Measurements from ENCODE around the gene KCNK10. TPM values are rescaled to one million over a fixed set of nuclear protein-coding genes. Genes with fewer than 3 reads are reported as not detected.

The KCNK10 gene
- total RNA-seq, 1 donor from 2014 or later, result 0.09 TPM

GRCh38 chr14:88198446-88198845 is 124.6 kb downstream of the KCNK10 start:
- H3K9me3 ChIP-seq, result no peaks in the 10 kb centered on the region
- peaks cover 20% of the 10 kb centered on the region for H3K27me3 ChIP-seq
- intact Hi-C loops (cut with DNase I), result no loop called here
- H3K36me3 ChIP-seq, result no peaks in the 10 kb centered on the region
- no peak overlapping the region for H3K4me3 ChIP-seq
- H3K4me1 ChIP-seq, result no peaks in the 10 kb centered on the region
- ATAC-seq (no peak), DNase-seq (no peak)
- no peak overlapping the region for H3K27ac ChIP-seq
- TF ChIP-seq, protein P1, sequence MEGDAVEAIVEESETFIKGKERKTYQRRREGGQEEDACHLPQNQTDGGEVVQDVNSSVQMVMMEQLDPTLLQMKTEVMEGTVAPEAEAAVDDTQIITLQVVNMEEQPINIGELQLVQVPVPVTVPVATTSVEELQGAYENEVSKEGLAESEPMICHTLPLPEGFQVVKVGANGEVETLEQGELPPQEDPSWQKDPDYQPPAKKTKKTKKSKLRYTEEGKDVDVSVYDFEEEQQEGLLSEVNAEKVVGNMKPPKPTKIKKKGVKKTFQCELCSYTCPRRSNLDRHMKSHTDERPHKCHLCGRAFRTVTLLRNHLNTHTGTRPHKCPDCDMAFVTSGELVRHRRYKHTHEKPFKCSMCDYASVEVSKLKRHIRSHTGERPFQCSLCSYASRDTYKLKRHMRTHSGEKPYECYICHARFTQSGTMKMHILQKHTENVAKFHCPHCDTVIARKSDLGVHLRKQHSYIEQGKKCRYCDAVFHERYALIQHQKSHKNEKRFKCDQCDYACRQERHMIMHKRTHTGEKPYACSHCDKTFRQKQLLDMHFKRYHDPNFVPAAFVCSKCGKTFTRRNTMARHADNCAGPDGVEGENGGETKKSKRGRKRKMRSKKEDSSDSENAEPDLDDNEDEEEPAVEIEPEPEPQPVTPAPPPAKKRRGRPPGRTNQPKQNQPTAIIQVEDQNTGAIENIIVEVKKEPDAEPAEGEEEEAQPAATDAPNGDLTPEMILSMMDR (IDR thresholded peaks at IDR 0.05), result no peak

DNA sequence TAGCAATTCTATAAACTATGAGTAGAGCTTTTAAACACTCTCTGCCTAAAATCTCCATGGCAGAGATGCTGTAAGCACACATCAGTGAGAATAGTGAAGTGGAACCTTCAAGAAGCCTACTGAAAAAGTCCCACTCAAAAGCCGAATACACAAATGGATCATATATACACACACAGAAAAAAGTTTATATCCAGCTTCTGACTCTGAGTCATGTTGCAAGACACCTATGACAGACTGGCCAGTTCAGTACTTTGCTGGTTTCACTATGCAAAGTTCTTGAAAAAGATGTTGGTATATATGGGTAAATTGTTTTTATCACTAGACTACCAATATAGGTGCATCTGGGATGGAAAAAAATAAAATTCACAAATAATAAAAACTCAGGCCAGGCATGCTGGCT is 126.1 kb downstream of the KCNK10 start:
- no peaks in the 10 kb centered on the region for H3K4me1 ChIP-seq
- intact Hi-C loops (cut with DNase I), result no loop called here
- no peak for DNase-seq
- no peak overlapping the region for H3K27ac ChIP-seq
- TF ChIP-seq, protein P1 (IDR thresholded peaks at IDR 0.05), result no peak
- H3K36me3 ChIP-seq, result no peaks in the 10 kb centered on the region
- no peak for ATAC-seq
- H3K9me3 ChIP-seq, result no peaks in the 10 kb centered on the region
- no peak overlapping the region for H3K4me3 ChIP-seq
- H3K27me3 ChIP-seq, result peaks cover 30% of the 10 kb centered on the region

GRCh38 chr14:88196116-88196890 is 126.8 kb downstream of the KCNK10 start:
- TF ChIP-seq, protein P1 (IDR thresholded peaks at IDR 0.05), result no peak
- peaks cover 30% of the 10 kb centered on the region for H3K27me3 ChIP-seq
- ATAC-seq (no peak), DNase-seq (no peak)
- no peaks in the 10 kb centered on the region for H3K36me3 ChIP-seq
- H3K9me3 ChIP-seq, result no peaks in the 10 kb centered on the region
- intact Hi-C loops (cut with DNase I), result no loop called here
- H3K27ac ChIP-seq, result no peak overlapping the region
- H3K4me1 ChIP-seq, result no peaks in the 10 kb centered on the region
- no peak overlapping the region for H3K4me3 ChIP-seq

DNA sequence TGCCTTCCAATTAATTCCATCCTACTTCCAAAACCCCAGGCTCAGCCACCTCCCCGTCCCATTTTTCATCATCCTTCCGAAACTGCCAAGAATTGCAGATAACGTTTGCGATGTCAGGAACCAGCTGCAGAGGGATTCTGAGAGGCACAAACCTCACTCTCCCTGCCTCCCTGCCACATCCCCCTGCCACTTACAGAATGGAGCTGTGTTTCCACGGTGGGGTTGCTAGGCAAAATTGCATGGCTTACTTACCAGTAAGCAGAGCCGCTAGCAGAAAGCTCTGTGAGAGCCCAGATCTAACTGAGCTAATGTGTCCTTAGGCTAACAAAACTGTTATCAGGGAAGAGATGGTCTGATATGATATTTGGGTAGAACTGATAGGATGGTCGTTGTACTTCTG is 127.4 kb downstream of the KCNK10 start:
- Histone ChIP-seq H3K9me3 (no peaks in the 10 kb centered on the region), H3K4me1 (no peaks in the 10 kb centered on the region), H3K4me3 (no peak overlapping the region), H3K27ac (no peak overlapping the region), H3K27me3 (peaks cover 30% of the 10 kb centered on the region), H3K36me3 (no peaks in the 10 kb centered on the region)
- TF ChIP-seq, protein P1 (IDR thresholded peaks at IDR 0.05), result no peak
- DNase-seq (no peak), ATAC-seq (no peak)
- intact Hi-C loops (cut with DNase I), result no loop called here

DNA sequence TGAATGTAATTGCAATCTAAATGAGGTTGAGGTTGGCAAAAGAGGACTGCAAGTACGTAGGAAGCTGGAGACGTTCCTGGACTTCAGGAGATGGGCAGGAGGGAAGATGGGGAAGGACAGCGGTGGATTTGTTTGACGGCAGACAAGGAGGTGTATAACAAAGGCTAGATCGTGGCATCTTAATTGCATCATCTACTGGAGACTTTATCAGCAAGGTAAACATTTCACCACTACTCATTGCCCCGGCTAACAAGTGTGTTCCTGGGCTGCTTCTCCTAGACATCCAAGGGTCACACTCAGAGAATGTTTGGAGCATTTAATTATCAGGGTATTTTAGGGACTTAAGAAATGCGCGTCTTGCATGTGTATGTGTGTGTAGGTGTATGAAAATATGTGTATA is 128.5 kb downstream of the KCNK10 start:
- H3K4me1 ChIP-seq, result no peaks in the 10 kb centered on the region
- ATAC-seq (no peak), DNase-seq (no peak)
- TF ChIP-seq, protein P1 (IDR thresholded peaks at IDR 0.05), result no peak
- H3K27me3 ChIP-seq, result peaks cover 30% of the 10 kb centered on the region
- H3K4me3 ChIP-seq, result no peak overlapping the region
- intact Hi-C loops (cut with DNase I), result no loop called here
- no peak overlapping the region for H3K27ac ChIP-seq
- no peaks in the 10 kb centered on the region for H3K9me3 ChIP-seq
- no peaks in the 10 kb centered on the region for H3K36me3 ChIP-seq

All from upper lobe of right lung (tissue), 1 donor.